NCI-H1436 treated with DMSO at 0.1 percent for 48 hours (cell line): Measurements from ENCODE around the gene PKNOX1.
"Not testable (repeated sequence)": the region's sequence is repeated elsewhere in the genome, so short reads cannot be mapped to it uniquely, and the experiment has no call there.

ENCODE experiments used
- DNase-seq: peaks from one replicate; lab custom pipeline; 2025; lab: John Stamatoyannopoulos, UW

Gene PKNOX1

GRCh38 chr21:42973991-42974831, at the start of gene PKNOX1:
Gene PKNOX1 (plus strand): TSS chr21:42974562. CDS start chr21:43004382, 29,820 bp downstream.
- peak; percentile 96 for DNase-seq

GRCh38 chr21:42925114-42925926, 49.0 kb upstream of the PKNOX1 start, which contains the start of gene ERVH48-1:
Gene ERVH48-1 (minus strand): TSS chr21:42925630. CDS start chr21:42919006, 6,624 bp downstream.
- no peak for DNase-seq

GRCh38 chr21:42927474-42928200, 46.7 kb upstream of the PKNOX1 start:
- not testable (repeated sequence) for DNase-seq

GRCh38 chr21:42929969-42930368, 44.4 kb upstream of the PKNOX1 start:
- no peak for DNase-seq

- DNase-seq: no peak
Measured at GRCh38 chr21:42931560-42932235, 42.7 kb upstream of the PKNOX1 start.

- not testable (repeated sequence) for DNase-seq
Measured at GRCh38 chr21:42932378-42933136, 41.8 kb upstream of the PKNOX1 start.

- DNase-seq: not testable (repeated sequence)
Measured at GRCh38 chr21:42933137-42933970, 41.0 kb upstream of the PKNOX1 start.

- not testable (repeated sequence) for DNase-seq
Measured at GRCh38 chr21:42933973-42934372, 40.4 kb upstream of the PKNOX1 start.

GRCh38 chr21:42936360-42936759, 38.0 kb upstream of the PKNOX1 start:
- DNase-seq: not testable (repeated sequence)

- not testable (repeated sequence) for DNase-seq
Measured at GRCh38 chr21:42937034-42937940, 37.1 kb upstream of the PKNOX1 start.

- no peak for DNase-seq
Measured at GRCh38 chr21:42937960-42938605, 36.3 kb upstream of the PKNOX1 start.

GRCh38 chr21:42938606-42938995, 35.8 kb upstream of the PKNOX1 start:
- DNase-seq: not testable (repeated sequence)

GRCh38 chr21:42939582-42940413, 34.6 kb upstream of the PKNOX1 start:
- no peak for DNase-seq

- no peak for DNase-seq
Measured at GRCh38 chr21:42941696-42942085, 32.7 kb upstream of the PKNOX1 start.

GRCh38 chr21:42942244-42942643, 32.1 kb upstream of the PKNOX1 start:
- no peak for DNase-seq

GRCh38 chr21:42949094-42949755, 25.1 kb upstream of the PKNOX1 start:
- DNase-seq: not testable (repeated sequence)

GRCh38 chr21:42951193-42951592, 23.2 kb upstream of the PKNOX1 start:
- not testable (repeated sequence) for DNase-seq
